BLaER1 (cell line): ENCODE measurements around the gene ITGB6.

Experiments used
- H3K27ac ChIP-seq: shearing (Covaris generic); formaldehyde crosslinking; 2 replicates; pipeline ENCODE4 v1.8.1; 2022
- H3K27me3 ChIP-seq: shearing (Covaris generic); formaldehyde crosslinking; 2 replicates; pipeline ENCODE4 v1.8.1; 2022
- H3K36me3 ChIP-seq: shearing (Covaris generic); formaldehyde crosslinking; 2 replicates; pipeline ENCODE4 v1.8.1; 2022
- H3K4me1 ChIP-seq: shearing (Covaris generic); formaldehyde crosslinking; 2 replicates; pipeline ENCODE4 v1.8.1; 2022
- H3K4me2 ChIP-seq: shearing (Covaris generic); formaldehyde crosslinking; 2 replicates; pipeline ENCODE4 v1.8.1; 2022
- H3K4me3 ChIP-seq: shearing (Covaris generic); formaldehyde crosslinking; 2 replicates; pipeline ENCODE4 v1.8.1; 2022
- H3K9ac ChIP-seq: shearing (Covaris generic); formaldehyde crosslinking; 2 replicates; pipeline ENCODE4 v1.8.1; 2022
- H3K9me3 ChIP-seq: shearing (Covaris generic); formaldehyde crosslinking; 2 replicates; pipeline ENCODE4 v1.8.1; 2022
- H4K20me1 ChIP-seq: shearing (Covaris generic); formaldehyde crosslinking; 2 replicates; pipeline ENCODE4 v1.8.1; 2022
- Cebpa-rat ChIP-seq: shearing (Covaris generic); IDR thresholded peaks from 2 replicates; pipeline ENCODE4 v1.8.1; 2022

The ITGB6 gene

GRCh38 chr2:160075171-160075570 lies 124.9 kb downstream of the ITGB6 start:
- Histone ChIP-seq H3K27me3 (no peaks in the 10 kb centered on the region), H3K9ac (no peak overlapping the region), H3K9me3 (peaks cover 8% of the 10 kb centered on the region), H3K4me1 (peaks cover 16% of the 10 kb centered on the region), H3K36me3 (no peaks in the 10 kb centered on the region), H3K4me2 (no peak overlapping the region), H3K4me3 (no peak overlapping the region), H4K20me1 (no peaks in the 10 kb centered on the region), H3K27ac (no peak overlapping the region)
- TF ChIP-seq Cebpa-rat, result no peak

GRCh38 chr2:160073284-160073888 lies 126.7 kb downstream of the ITGB6 start:
- Histone ChIP-seq H3K4me2 (no peak overlapping the region), H3K27me3 (no peaks in the 10 kb centered on the region), H4K20me1 (no peaks in the 10 kb centered on the region), H3K36me3 (no peaks in the 10 kb centered on the region), H3K4me1 (peaks cover 16% of the 10 kb centered on the region), H3K27ac (no peak overlapping the region), H3K4me3 (no peak overlapping the region), H3K9ac (no peak overlapping the region), H3K9me3 (peaks cover 18% of the 10 kb centered on the region)
- TF ChIP-seq Cebpa-rat, result no peak

GRCh38 chr2:160068906-160069305 lies 131.2 kb downstream of the ITGB6 start:
- no peak for TF ChIP-seq Cebpa-rat
- no peaks in the 10 kb centered on the region for H3K36me3 ChIP-seq
- H3K9me3 ChIP-seq, result peaks cover 21% of the 10 kb centered on the region

GRCh38 chr2:160064916-160065315 lies 135.2 kb downstream of the ITGB6 start:
- TF ChIP-seq Cebpa-rat, result no peak
- Histone ChIP-seq H3K27me3 (no peaks in the 10 kb centered on the region), H4K20me1 (no peaks in the 10 kb centered on the region), H3K4me3 (no peak overlapping the region), H3K9ac (no peak overlapping the region), H3K9me3 (peaks cover 42% of the 10 kb centered on the region), H3K4me1 (no peaks in the 10 kb centered on the region), H3K27ac (no peak overlapping the region), H3K36me3 (no peaks in the 10 kb centered on the region), H3K4me2 (no peak overlapping the region)

More at GRCh38 chr2:160068906-160069305, 131.2 kb downstream of the ITGB6 start:
- H3K9ac ChIP-seq, result no peak overlapping the region
- no peaks in the 10 kb centered on the region for H3K27me3 ChIP-seq
- no peaks in the 10 kb centered on the region for H4K20me1 ChIP-seq
- H3K4me1 ChIP-seq, result no peaks in the 10 kb centered on the region
- H3K4me3 ChIP-seq, result no peak overlapping the region
- no peak overlapping the region for H3K4me2 ChIP-seq
- no peak overlapping the region for H3K27ac ChIP-seq

- no peaks in the 10 kb centered on the region for H3K27me3 ChIP-seq
- no peaks in the 10 kb centered on the region for H3K36me3 ChIP-seq
- no peak overlapping the region for H3K9ac ChIP-seq
- peaks cover 37% of the 10 kb centered on the region for H3K9me3 ChIP-seq
- no peak overlapping the region for H3K4me3 ChIP-seq
- H3K27ac ChIP-seq, result no peak overlapping the region
- no peaks in the 10 kb centered on the region for H4K20me1 ChIP-seq
- no peaks in the 10 kb centered on the region for H3K4me1 ChIP-seq
- no peak for TF ChIP-seq Cebpa-rat
- H3K4me2 ChIP-seq, result no peak overlapping the region
Measured at GRCh38 chr2:160063879-160064612, 136.0 kb downstream of the ITGB6 start.

- H3K4me2 ChIP-seq, result no peak overlapping the region
- no peaks in the 10 kb centered on the region for H4K20me1 ChIP-seq
- H3K27ac ChIP-seq, result no peak overlapping the region
- no peaks in the 10 kb centered on the region for H3K4me1 ChIP-seq
- no peaks in the 10 kb centered on the region for H3K36me3 ChIP-seq
- no peak for TF ChIP-seq Cebpa-rat
- H3K9ac ChIP-seq, result no peak overlapping the region
- H3K4me3 ChIP-seq, result no peak overlapping the region
- H3K9me3 ChIP-seq, result peaks cover 30% of the 10 kb centered on the region
- no peaks in the 10 kb centered on the region for H3K27me3 ChIP-seq
Measured at GRCh38 chr2:160063271-160063670, 136.8 kb downstream of the ITGB6 start.

GRCh38 chr2:160062292-160063005 lies 137.6 kb downstream of the ITGB6 start, which contains the start of gene PLA2R1:
Gene PLA2R1 (minus strand): TSS chr2:160062615. CDS start chr2:160062403, 212 bp downstream.
- no peaks in the 10 kb centered on the region for H3K27me3 ChIP-seq
- TF ChIP-seq Cebpa-rat, result no peak
- no peak within 1 kb of the TSS for H3K27ac ChIP-seq
- H3K4me2 ChIP-seq, result no peak within 1 kb of the TSS
- no peak within 1 kb of the TSS for H3K4me3 ChIP-seq
- H4K20me1 ChIP-seq, result no peaks in the 10 kb centered on the region
- peaks cover 25% of the 10 kb centered on the region for H3K9me3 ChIP-seq
- no peak within 1 kb of the TSS for H3K9ac ChIP-seq
- no peaks in the 10 kb centered on the region for H3K4me1 ChIP-seq
- H3K36me3 ChIP-seq, result no peaks in the 10 kb centered on the region

- peaks cover 21% of the 10 kb centered on the region for H3K9me3 ChIP-seq
- H3K4me2 ChIP-seq, result no peak overlapping the region
- no peak for TF ChIP-seq Cebpa-rat
- H3K4me3 ChIP-seq, result no peak overlapping the region
- H4K20me1 ChIP-seq, result no peaks in the 10 kb centered on the region
- H3K4me1 ChIP-seq, result no peaks in the 10 kb centered on the region
- H3K27ac ChIP-seq, result no peak overlapping the region
- H3K9ac ChIP-seq, result no peak overlapping the region
- no peaks in the 10 kb centered on the region for H3K36me3 ChIP-seq
- H3K27me3 ChIP-seq, result no peaks in the 10 kb centered on the region
Measured at GRCh38 chr2:160061944-160062291, 138.2 kb downstream of the ITGB6 start.

- Histone ChIP-seq H3K36me3 (no peaks in the 10 kb centered on the region), H3K9ac (no peak overlapping the region), H4K20me1 (no peaks in the 10 kb centered on the region), H3K4me2 (no peak overlapping the region), H3K27ac (no peak overlapping the region), H3K27me3 (no peaks in the 10 kb centered on the region), H3K9me3 (peaks cover 21% of the 10 kb centered on the region), H3K4me3 (no peak overlapping the region), H3K4me1 (no peaks in the 10 kb centered on the region)
- no peak for TF ChIP-seq Cebpa-rat
Measured at GRCh38 chr2:160061533-160061932, 138.5 kb downstream of the ITGB6 start.

- no peak for TF ChIP-seq Cebpa-rat
Measured at GRCh38 chr2:160060297-160060696, 139.8 kb downstream of the ITGB6 start.

More at GRCh38 chr2:160060297-160060696, 139.8 kb downstream of the ITGB6 start:
- H3K27ac ChIP-seq, result no peak overlapping the region
- H3K4me1 ChIP-seq, result no peaks in the 10 kb centered on the region
- H3K9me3 ChIP-seq, result peaks cover 21% of the 10 kb centered on the region
- no peak overlapping the region for H3K4me2 ChIP-seq
- no peaks in the 10 kb centered on the region for H3K27me3 ChIP-seq
- H3K36me3 ChIP-seq, result no peaks in the 10 kb centered on the region
- H3K4me3 ChIP-seq, result no peak overlapping the region
- H4K20me1 ChIP-seq, result no peaks in the 10 kb centered on the region
- no peak overlapping the region for H3K9ac ChIP-seq
